NB4 (cell line): ENCODE data around the gene ZDHHC6.

Source experiments
- DNase-seq: peaks from one replicate; pipeline ENCODE4 v3.0.0; 2010; ENCODE audit warnings: low read depth
- H3K4me3 ChIP-seq: one replicate; pipeline ENCODE4 v1.5.1; 2011; ENCODE audit warnings: mild to moderate bottlenecking, low read depth, low read length, moderate library complexity
- MYC ChIP-seq: IDR thresholded peaks from 2 replicates; pipeline ENCODE4 v1.6.1; 2011; ENCODE audit warnings: low read depth, low read length
- POLR2A ChIP-seq: IDR thresholded peaks from 2 replicates; pipeline ENCODE4 v1.6.1; 2011; ENCODE audit warnings: mild to moderate bottlenecking; ENCODE audit not compliant: insufficient read length; ENCODE audit errors: extremely low read depth
- TF ChIP-seq, protein P1 (sequence below): IDR thresholded peaks from one replicate; pipeline ENCODE4 v1.5.1; 2012; ENCODE audit warnings: low read depth, low read length
- TF ChIP-seq, protein P2 (sequence below): IDR thresholded peaks from 2 replicates; pipeline ENCODE4 v1.6.1; 2011; ENCODE audit warnings: low read depth, low read length

Gene ZDHHC6

DNA sequence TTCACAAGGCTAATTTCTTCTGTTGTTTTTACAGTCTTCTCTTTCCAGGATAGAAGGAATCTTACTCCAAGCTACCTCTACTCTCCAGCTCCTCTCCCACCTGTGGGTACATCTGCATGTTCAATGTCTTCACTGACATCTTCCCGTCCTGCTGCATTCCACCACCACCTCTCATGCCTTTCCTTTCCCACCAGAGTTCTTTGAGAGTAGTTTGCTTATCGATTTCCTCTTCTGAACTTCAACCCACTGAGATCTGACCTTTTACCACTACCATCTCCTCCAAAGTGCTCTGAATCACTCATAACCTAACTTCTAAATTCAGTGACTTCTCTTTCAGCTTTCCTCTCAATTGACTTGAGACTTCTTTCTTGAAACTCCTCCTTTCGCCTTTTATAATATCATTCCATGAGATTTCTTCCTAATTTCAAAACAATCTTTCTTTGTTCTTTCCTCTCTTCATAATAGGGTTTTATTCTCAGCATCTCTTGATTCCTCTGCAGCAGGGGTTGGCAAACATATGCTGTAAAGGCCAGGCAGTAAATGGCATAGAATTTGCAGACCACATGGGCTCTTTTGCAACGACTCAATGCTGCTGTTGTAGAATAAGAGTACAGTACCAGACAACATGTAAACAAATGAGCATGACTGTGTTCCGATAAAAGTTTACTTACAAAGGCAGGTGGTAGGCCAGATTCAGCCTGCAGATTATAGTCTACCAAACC, 50.7 kb downstream of the ZDHHC6 start:
- DNase-seq = no peak
- TF ChIP-seq POLR2A (no peak), MYC (no peak)
- TF ChIP-seq, protein P1, sequence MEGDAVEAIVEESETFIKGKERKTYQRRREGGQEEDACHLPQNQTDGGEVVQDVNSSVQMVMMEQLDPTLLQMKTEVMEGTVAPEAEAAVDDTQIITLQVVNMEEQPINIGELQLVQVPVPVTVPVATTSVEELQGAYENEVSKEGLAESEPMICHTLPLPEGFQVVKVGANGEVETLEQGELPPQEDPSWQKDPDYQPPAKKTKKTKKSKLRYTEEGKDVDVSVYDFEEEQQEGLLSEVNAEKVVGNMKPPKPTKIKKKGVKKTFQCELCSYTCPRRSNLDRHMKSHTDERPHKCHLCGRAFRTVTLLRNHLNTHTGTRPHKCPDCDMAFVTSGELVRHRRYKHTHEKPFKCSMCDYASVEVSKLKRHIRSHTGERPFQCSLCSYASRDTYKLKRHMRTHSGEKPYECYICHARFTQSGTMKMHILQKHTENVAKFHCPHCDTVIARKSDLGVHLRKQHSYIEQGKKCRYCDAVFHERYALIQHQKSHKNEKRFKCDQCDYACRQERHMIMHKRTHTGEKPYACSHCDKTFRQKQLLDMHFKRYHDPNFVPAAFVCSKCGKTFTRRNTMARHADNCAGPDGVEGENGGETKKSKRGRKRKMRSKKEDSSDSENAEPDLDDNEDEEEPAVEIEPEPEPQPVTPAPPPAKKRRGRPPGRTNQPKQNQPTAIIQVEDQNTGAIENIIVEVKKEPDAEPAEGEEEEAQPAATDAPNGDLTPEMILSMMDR = no peak
- TF ChIP-seq, protein P2, sequence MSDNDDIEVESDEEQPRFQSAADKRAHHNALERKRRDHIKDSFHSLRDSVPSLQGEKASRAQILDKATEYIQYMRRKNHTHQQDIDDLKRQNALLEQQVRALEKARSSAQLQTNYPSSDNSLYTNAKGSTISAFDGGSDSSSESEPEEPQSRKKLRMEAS = no peak

DNA sequence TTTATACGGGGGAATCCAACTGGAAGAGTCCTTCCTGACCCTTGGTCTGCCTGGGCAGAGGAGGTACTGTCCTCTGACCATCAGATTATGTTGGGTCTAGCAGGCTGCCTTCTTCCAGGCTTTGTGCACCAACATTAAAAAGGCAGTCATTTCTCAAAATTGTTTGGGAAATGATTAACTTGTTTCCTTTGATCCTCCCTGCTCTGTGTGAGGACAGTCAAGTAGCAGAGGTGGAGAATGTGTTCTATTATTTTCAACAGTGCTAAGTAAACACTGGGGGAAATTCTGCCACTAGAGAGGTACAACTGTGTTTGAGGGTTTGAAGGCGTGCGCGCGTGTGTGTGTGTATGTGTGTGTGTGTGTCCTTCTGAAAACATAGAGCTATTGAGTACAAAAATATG, 52.2 kb downstream of the ZDHHC6 start:
- no peak overlapping the region for H3K4me3 ChIP-seq
- TF ChIP-seq, protein P1 = no peak
- TF ChIP-seq MYC (no peak), POLR2A (no peak)
- TF ChIP-seq, protein P2 = no peak
- no peak for DNase-seq

More for the DNA sequence above, 50.7 kb downstream of the ZDHHC6 start:
- H3K4me3 ChIP-seq = no peak overlapping the region

DNA sequence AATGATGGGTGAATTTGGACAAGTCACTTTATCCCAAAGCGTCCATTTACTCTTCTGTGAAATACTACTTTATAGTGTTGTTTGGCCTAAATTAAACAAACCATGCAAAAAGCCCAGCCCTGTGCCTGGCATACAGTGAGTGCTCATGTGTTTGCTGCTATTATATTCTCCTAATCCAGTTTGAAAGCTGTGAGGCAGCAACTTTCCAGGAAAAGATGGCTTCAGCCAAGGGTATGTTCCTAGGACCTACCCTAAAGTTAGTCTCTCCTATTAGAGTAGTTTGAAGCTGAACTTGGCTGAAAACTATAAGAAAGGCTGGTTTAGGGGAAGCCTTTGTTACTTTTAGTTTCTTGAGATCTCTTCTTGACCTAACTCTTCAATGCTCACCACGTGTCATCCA, 52.9 kb downstream of the ZDHHC6 start:
- no peak overlapping the region for H3K4me3 ChIP-seq
- no peak for DNase-seq
- TF ChIP-seq POLR2A (no peak), MYC (no peak)
- TF ChIP-seq, protein P2 = no peak
- TF ChIP-seq, protein P1 = no peak

DNA sequence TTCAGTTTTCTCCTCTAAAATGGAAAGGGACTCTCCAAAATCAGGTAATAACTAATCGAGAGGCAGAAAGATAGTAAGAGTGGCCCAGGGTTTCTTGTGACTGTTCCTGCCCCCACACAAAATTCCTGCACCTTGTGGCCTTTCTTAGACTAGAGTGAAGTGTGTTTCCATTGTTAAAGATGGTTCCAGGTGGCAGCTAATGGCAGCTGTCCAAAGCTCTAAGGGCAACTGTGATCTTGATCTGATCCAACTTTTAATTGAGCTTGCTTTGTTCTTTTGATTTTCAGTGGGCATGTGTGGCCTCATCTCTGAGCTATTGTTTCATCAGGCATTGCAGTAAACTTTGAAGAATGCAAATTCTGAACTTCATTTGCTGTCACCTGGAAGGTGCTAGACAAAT, 53.4 kb downstream of the ZDHHC6 start:
- no peak for DNase-seq
- TF ChIP-seq, protein P1 = no peak
- no peak for TF ChIP-seq POLR2A
- TF ChIP-seq, protein P2 = no peak
- no peak for TF ChIP-seq MYC
- no peak overlapping the region for H3K4me3 ChIP-seq

DNA sequence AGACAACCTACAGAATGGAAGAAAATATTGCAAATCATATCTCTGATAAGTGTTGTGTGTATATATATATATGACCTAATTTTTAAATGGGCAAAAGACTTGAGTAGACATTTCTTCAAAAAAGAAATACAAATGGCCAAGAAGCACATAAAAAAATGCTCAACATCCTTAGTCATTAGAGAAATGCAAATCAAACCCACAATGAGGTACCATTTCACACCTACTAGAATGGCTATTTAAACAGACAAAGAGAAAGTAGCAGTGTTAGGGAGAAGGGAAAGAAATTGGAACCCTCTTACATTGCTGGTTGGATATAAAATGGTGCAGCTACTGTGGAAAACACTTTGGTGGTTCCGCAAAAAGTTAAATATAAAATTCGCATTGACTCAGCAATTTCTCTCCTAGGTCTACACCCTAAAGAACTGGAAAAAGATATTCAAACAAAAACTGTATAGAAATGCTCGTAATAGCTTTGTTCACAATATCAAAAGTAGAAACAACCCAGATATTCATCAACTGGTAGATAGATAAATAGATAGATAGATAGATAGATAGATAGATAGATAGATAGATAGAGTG, 56.5 kb downstream of the ZDHHC6 start:
- TF ChIP-seq, protein P2 = no peak
- TF ChIP-seq POLR2A = no peak
- TF ChIP-seq, protein P1 = no peak
- no peak for TF ChIP-seq MYC
- no peak for DNase-seq
- H3K4me3 ChIP-seq = no peak overlapping the region
